GM12878 (cell line): ENCODE results near the gene HYAL4. TPM values are rescaled to one million over a fixed set of nuclear protein-coding genes. Genes with fewer than 3 reads are reported as not detected.

Experiments
- ATAC-seq: fragments of 200-7000 bp; cut with Tn5 transposase; 3 replicates; pipeline ENCODE4 v1.9.1; 2020; ENCODE audit warnings: mild to moderate bottlenecking, moderate library complexity
- BruUV-seq: library from RNA; stranded (reverse); fragments of 400-500 nt; replicated peaks from 2 replicates; lab custom pipeline; 2021; lab: Mats Ljungman, UMichigan
- CTCF ChIA-PET: fragments of 300-600 bp; sonication (Branson Sonifier 250); formaldehyde crosslinking; extraction: SDS; loops from one replicate; lab custom pipeline; 2021; ENCODE audit warnings: inconsistent platforms; lab: Yijun Ruan, JAX
- POLR2A ChIA-PET: fragments of 350-600 bp; formaldehyde crosslinking; extraction: SDS; loops from one replicate; lab custom pipeline; 2021; ENCODE audit warnings: inconsistent platforms; lab: Charles Lee
- RAD21 ChIA-PET: fragments of 300-600 bp; sonication (Branson Sonifier 250); formaldehyde crosslinking; loops from one replicate; lab custom pipeline; 2023; ENCODE audit warnings: antibody characterized with exemption; ENCODE audit not compliant: unreplicated experiment; lab: Charles Lee
- SMC1A ChIA-PET: fragments of 300-600 bp; sonication (Branson Sonifier 250); formaldehyde crosslinking; loops from one replicate; lab custom pipeline; 2023; ENCODE audit not compliant: unreplicated experiment, uncharacterized antibody; lab: Charles Lee
- DNase-seq: peaks from one replicate; pipeline ENCODE4 v3.0.0-alpha.2; 2011; ENCODE audit warnings: low read depth, low spot score
- FAIRE-seq: peaks from 3 replicates; lab custom pipeline; 2011; peaks lifted over from hg19 to GRCh38; lab: Jason Lieb, UNC
- H2AFZ ChIP-seq: 2 replicates; pipeline ENCODE4 v1.6.0; 2011; ENCODE audit warnings: low read depth, low read length, control low read depth; ENCODE audit not compliant: control insufficient read depth
- H3K27ac ChIP-seq: 2 replicates; pipeline ENCODE4 v1.5.1; 2011; ENCODE audit warnings: control low read depth; ENCODE audit not compliant: control insufficient read depth, insufficient read depth
- H3K27me3 ChIP-seq, 2 experiments: replicated peaks in 1 of 2; 2 replicates each; pipeline versions ENCODE4 v1.6.0 to v1.6.1; 2011; ENCODE audit warnings: low read length in 1 of 2; ENCODE audit not compliant: control insufficient read depth in 2 of 2, insufficient read depth in 2 of 2
- H3K36me3 ChIP-seq, 2 experiments: 2 replicates each; pipeline ENCODE4 v1.5.1; 2011; ENCODE audit warnings: low read length in 1 of 2; ENCODE audit not compliant: control insufficient read depth in 2 of 2, insufficient read depth in 2 of 2
- H3K4me1 ChIP-seq: 2 replicates; pipeline ENCODE4 v1.6.1; 2011; ENCODE audit warnings: mild to moderate bottlenecking, low read length, moderate library complexity, mixed read lengths; ENCODE audit not compliant: control insufficient read depth, insufficient read depth
- H3K4me2 ChIP-seq: 2 replicates; pipeline ENCODE4 v1.6.0; 2011; ENCODE audit warnings: control low read depth; ENCODE audit not compliant: control insufficient read depth, insufficient read depth
- H3K4me3 ChIP-seq: fragments of 200-600 bp; sonication (generic); 2 replicates; pipeline ENCODE4 v1.5.1; 2016
- H3K79me2 ChIP-seq: 2 replicates; pipeline ENCODE4 v1.6.0; 2011; ENCODE audit warnings: low read length; ENCODE audit not compliant: control insufficient read depth, insufficient read depth
- H3K9ac ChIP-seq: 2 replicates; pipeline ENCODE4 v1.8.0; 2011; ENCODE audit warnings: low read length, control low read depth, mixed read lengths; ENCODE audit not compliant: control insufficient read depth, insufficient read depth
- H3K9me3 ChIP-seq: replicated peaks from 3 replicates; pipeline ENCODE4 v1.5.1; 2011; ENCODE audit warnings: mild to moderate bottlenecking, low read length; ENCODE audit not compliant: control insufficient read depth, insufficient read depth
- H4K20me1 ChIP-seq: 2 replicates; pipeline ENCODE4 v1.6.0; 2011; ENCODE audit not compliant: control insufficient read depth, insufficient read depth
- BMI1 ChIP-seq: fragments of 450-650 bp; IDR thresholded peaks from 2 replicates; pipeline ENCODE4 v1.6.1; 2016; ENCODE audit warnings: mild to moderate bottlenecking, moderate library complexity, borderline replicate concordance
- NRF1 ChIP-seq: conservative IDR thresholded peaks from 2 replicates; pipeline ENCODE4 v1.6.1; 2011; ENCODE audit warnings: mild to moderate bottlenecking, low read depth, low read length, improper control_type of control experiment
- POU2F2 ChIP-seq: IDR thresholded peaks from 3 replicates; pipeline ENCODE4 v1.6.1; 2011; ENCODE audit warnings: low read depth, mild to moderate bottlenecking, low read length, borderline replicate concordance
- RAD21 ChIP-seq: IDR thresholded peaks from 2 replicates; pipeline ENCODE4 v1.6.1; 2011; ENCODE audit warnings: mild to moderate bottlenecking, low read depth, low read length, moderate library complexity; ENCODE audit not compliant: insufficient read depth
- RAD51 ChIP-seq: fragments of 450-650 bp; IDR thresholded peaks from 2 replicates; pipeline ENCODE4 v1.6.1; 2016; ENCODE audit warnings: moderate library complexity, mild to moderate bottlenecking, inconsistent platforms
- SIN3A ChIP-seq: IDR thresholded peaks from 2 replicates; pipeline ENCODE4 v1.6.1; 2012; ENCODE audit warnings: low read depth, low read length, improper control_type of control experiment
- SMARCA5 ChIP-seq: fragments of 450-650 bp; IDR thresholded peaks from 2 replicates; pipeline ENCODE4 v1.6.1; 2017; ENCODE audit warnings: mild to moderate bottlenecking
- SRF ChIP-seq, 2 experiments: IDR thresholded peaks; 2 replicates each; pipeline ENCODE4 v1.6.1; 2011; ENCODE audit warnings: low read depth in 2 of 2, low read length in 2 of 2, mild to moderate bottlenecking in 1 of 2, moderate library complexity in 1 of 2
- STAT1 ChIP-seq: fragments of 450-650 bp; conservative IDR thresholded peaks from 2 replicates; pipeline ENCODE4 v1.6.1; 2014; ENCODE audit warnings: antibody characterized with exemption, mild to moderate bottlenecking
- TAF1 ChIP-seq: IDR thresholded peaks from 2 replicates; pipeline ENCODE4 v1.6.1; 2011; ENCODE audit warnings: mild to moderate bottlenecking, low read depth, low read length, borderline replicate concordance
- TARDBP ChIP-seq: IDR thresholded peaks from 2 replicates; pipeline ENCODE4 v1.6.1; 2016; ENCODE audit warnings: borderline replicate concordance
- ZBED1 ChIP-seq: IDR thresholded peaks from 2 replicates; pipeline ENCODE4 v1.6.1; 2016; ENCODE audit warnings: borderline replicate concordance
- WGBS: methylation state at CpG from one replicate; pipeline ENCODE4 v1.1.6; 2016; ENCODE audit warnings: low lambda C conversion rate; ENCODE audit not compliant: insufficient replicate concordance, insufficient coverage; ENCODE audit errors: missing lambda C conversion rate; 5-methylcytosine and 5-hydroxymethylcytosine counted together
- in situ Hi-C: fragments of 300-500 bp; cut with MboI; formaldehyde crosslinking; loops from 9 replicates; pipeline ENCODE4 v1.14.3; 2018; ENCODE audit warnings: mixed read lengths
- intact Hi-C: fragments of 100-400 bp; cut with micrococcal nuclease; formaldehyde crosslinking; loops from one replicate; pipeline ENCODE4 v1.14.2; 2022; ENCODE audit not compliant: unreplicated experiment
- polyA plus RNA-seq, 11 experiments: library from polyadenylated mRNA; depleted of rRNA in 4 of 11; unstranded in 6 of 11; stranded (reverse) in 5 of 11; fragments of >200 nt; fragmentation: Nextera tagmentation in 4 of 11; fragmentation: Illumina TruSeq in 1 of 11; extraction: Ambion mirVana in 4 of 11; extraction: Trizol in 1 of 11; gene quantifications; 1 replicate in 1 of 11; 2 replicates in 10 of 11; pipeline versions ENCODE4 v1.2.1 to v1.2.3, GENCODE V29; 2011 to 2016; ENCODE audit warnings: inconsistent platforms in 2 of 11, missing spikeins in 2 of 11, low read depth in 1 of 11
- total RNA-seq, 4 experiments: library from RNA; depleted of rRNA in 3 of 4; stranded (reverse); fragments of >200 nt in 3 of 4; fragmentation: Illumina TruSeq in 1 of 4; extraction: Trizol in 1 of 4; gene quantifications; 2 replicates each; pipeline versions ENCODE4 v1.2.1 to v1.2.3, GENCODE V29; 2013 to 2021
- TF ChIP-seq, protein P1 (sequence below): IDR thresholded peaks from 2 replicates; pipeline ENCODE4 v1.6.1; 2012; ENCODE audit warnings: low read length, inconsistent platforms
- TF ChIP-seq, protein P2 (sequence below): fragments of 450-650 bp; IDR thresholded peaks from 2 replicates; pipeline ENCODE4 v1.6.1; 2018; ENCODE audit warnings: mild to moderate bottlenecking, low read depth, moderate library complexity; ENCODE audit not compliant: partially characterized antibody

The HYAL4 gene
- total and polyA plus RNA-seq, 10 of the 15 experiments (the other 5 are each of a cell fraction or from before 2014, with no cell fraction given), result 0.14 to 0.88 (median 0.26) TPM; not detected in 1

DNA sequence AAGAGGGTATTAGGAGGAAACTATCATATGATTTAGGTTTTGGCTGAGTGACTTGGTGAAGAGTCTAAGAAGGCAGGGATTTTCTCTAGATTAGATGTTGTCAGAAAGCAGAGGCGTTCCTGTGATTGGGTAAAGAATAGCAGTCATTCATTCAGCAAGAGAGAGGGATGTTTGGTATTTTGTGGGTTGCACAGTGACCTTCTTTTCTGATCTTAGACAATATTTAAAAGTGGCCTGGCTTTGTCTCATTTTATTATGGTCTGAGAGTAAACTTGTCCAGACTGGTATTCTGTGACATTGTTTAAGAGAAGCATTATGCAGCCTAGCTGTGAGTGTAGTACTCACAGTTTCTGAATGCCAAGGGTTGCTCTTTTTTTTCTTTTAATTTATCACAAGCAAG, 18.5 kb downstream of the HYAL4 start:
- ChIA-PET SMC1A (interaction anchor here (0.9 to 4.1 kb wide), 9 partner anchors 9 to 227 kb away, joined by 4 to 151 read pairs (median 12); partner anchors contain the start of gene HYAL4), RAD21 (interaction anchor here (1.3 to 4.1 kb wide), 3 partner anchors 39 to 108 kb away, joined by 3 to 115 read pairs (median 10); no protein-coding TSS in a partner anchor), CTCF (interaction anchor here (0.7 to 4.1 kb wide), 12 partner anchors 9 to 181 kb away, joined by 3 to 205 read pairs (median 10); no protein-coding TSS in a partner anchor), POLR2A (interaction anchor here (2.6 kb wide), 1 partner anchor 64 kb away, joined by 10 read pairs; no protein-coding TSS in a partner anchor)
- 21% methylated on average over 1 of the region's 1 CpG for WGBS
- H3K36me3 ChIP-seq, result no peaks in the 10 kb centered on the region
- H3K27ac ChIP-seq, result no peak overlapping the region
- no peak overlapping the region for H3K4me2 ChIP-seq
- in situ Hi-C loops, result no loop called here
- TF ChIP-seq POU2F2 (no peak), NRF1 (no peak), SMARCA5 (no peak), TARDBP (no peak), SRF (IDR thresholded peaks at IDR 0.05; ENCODE audit: low read depth in 2 of 2, low read length in 2 of 2) (no peak), RAD51 (no peak), BMI1 (no peak), SIN3A (no peak), ZBED1 (no peak), RAD21 (no peak), TAF1 (no peak), STAT1 (no peak)
- TF ChIP-seq, protein P1, sequence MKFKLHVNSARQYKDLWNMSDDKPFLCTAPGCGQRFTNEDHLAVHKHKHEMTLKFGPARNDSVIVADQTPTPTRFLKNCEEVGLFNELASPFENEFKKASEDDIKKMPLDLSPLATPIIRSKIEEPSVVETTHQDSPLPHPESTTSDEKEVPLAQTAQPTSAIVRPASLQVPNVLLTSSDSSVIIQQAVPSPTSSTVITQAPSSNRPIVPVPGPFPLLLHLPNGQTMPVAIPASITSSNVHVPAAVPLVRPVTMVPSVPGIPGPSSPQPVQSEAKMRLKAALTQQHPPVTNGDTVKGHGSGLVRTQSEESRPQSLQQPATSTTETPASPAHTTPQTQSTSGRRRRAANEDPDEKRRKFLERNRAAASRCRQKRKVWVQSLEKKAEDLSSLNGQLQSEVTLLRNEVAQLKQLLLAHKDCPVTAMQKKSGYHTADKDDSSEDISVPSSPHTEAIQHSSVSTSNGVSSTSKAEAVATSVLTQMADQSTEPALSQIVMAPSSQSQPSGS, result no peak
- TF ChIP-seq, protein P2, sequence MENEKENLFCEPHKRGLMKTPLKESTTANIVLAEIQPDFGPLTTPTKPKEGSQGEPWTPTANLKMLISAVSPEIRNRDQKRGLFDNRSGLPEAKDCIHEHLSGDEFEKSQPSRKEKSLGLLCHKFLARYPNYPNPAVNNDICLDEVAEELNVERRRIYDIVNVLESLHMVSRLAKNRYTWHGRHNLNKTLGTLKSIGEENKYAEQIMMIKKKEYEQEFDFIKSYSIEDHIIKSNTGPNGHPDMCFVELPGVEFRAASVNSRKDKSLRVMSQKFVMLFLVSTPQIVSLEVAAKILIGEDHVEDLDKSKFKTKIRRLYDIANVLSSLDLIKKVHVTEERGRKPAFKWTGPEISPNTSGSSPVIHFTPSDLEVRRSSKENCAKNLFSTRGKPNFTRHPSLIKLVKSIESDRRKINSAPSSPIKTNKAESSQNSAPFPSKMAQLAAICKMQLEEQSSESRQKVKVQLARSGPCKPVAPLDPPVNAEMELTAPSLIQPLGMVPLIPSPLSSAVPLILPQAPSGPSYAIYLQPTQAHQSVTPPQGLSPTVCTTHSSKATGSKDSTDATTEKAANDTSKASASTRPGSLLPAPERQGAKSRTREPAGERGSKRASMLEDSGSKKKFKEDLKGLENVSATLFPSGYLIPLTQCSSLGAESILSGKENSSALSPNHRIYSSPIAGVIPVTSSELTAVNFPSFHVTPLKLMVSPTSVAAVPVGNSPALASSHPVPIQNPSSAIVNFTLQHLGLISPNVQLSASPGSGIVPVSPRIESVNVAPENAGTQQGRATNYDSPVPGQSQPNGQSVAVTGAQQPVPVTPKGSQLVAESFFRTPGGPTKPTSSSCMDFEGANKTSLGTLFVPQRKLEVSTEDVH, result no peak
- FAIRE-seq (no peak), DNase-seq (no peak), ATAC-seq (no peak)
- H3K79me2 ChIP-seq, result no peaks in the 10 kb centered on the region
- no peak overlapping the region for H3K4me3 ChIP-seq
- intact Hi-C loops, result no loop called here
- H4K20me1 ChIP-seq, result no peaks in the 10 kb centered on the region
- no peak overlapping the region for H2AFZ ChIP-seq
- H3K27me3 ChIP-seq, result no peaks in the 10 kb centered on the region
- no peaks in the 10 kb centered on the region for H3K9me3 ChIP-seq
- no peak overlapping the region for H3K9ac ChIP-seq
- no TSS peak for BruUV-seq
- no peaks in the 10 kb centered on the region for H3K4me1 ChIP-seq
